Tibial artery (tissue), 4 donors: Measurements from ENCODE around the gene ZFAND5.

Experiments
- DNase-seq, 2 donors: peaks; one replicate each; pipeline ENCODE4 v3.0.0-alpha.2; 2019
- H3K27ac ChIP-seq, 2 donors: fragments of 200-600 bp; sonication (generic) in 1 of 2; 1 replicate in 1 of 2; 2 replicates in 1 of 2; pipeline ENCODE4 v1.5.1; 2018 to 2019; ENCODE audit warnings: mild to moderate bottlenecking in 1 of 2
- H3K27me3 ChIP-seq, 2 donors: fragments of 200-600 bp; sonication (generic) in 1 of 2; one replicate each; pipeline versions ENCODE4 v1.5.1 to v1.6.0; 2016 to 2019
- H3K36me3 ChIP-seq, 3 donors: fragments of 200-600 bp; sonication (generic) in 2 of 3; one replicate each; pipeline ENCODE4 v1.5.1; 2016 to 2019; ENCODE audit warnings: mild to moderate bottlenecking in 2 of 3
- H3K4me1 ChIP-seq, 4 donors: fragments of 200-600 bp; sonication (generic) in 2 of 4; 1 replicate in 3 of 4; 2 replicates in 1 of 4; pipeline ENCODE4 v1.5.1; 2016 to 2019
- H3K4me3 ChIP-seq, 2 donors: fragments of 200-600 bp; sonication (generic) in 1 of 2; 1 replicate in 1 of 2; 2 replicates in 1 of 2; pipeline ENCODE4 v1.5.1; 2018 to 2019; ENCODE audit warnings: mild to moderate bottlenecking in 2 of 2
- H3K9me3 ChIP-seq, 3 donors: fragments of 200-600 bp; sonication (generic) in 1 of 3; one replicate each; pipeline ENCODE4 v1.5.1; 2016 to 2019
- CTCF ChIP-seq, 2 experiments: fragments of 200-600 bp in 1 of 2; fragments of 450-650 bp in 1 of 2; IDR thresholded peaks; one replicate each; pipeline ENCODE4 v1.5.1; 2017 to 2019; ENCODE audit warnings: antibody characterized with exemption in 2 of 2, mild to moderate bottlenecking in 1 of 2, moderate library complexity in 1 of 2
- intact Hi-C: fragments of 100-400 bp; cut with DNase I; formaldehyde crosslinking; loops from one replicate; pipeline ENCODE4 v1.15.0; 2023; ENCODE audit warnings: low total_unique reads

ZFAND5 gene

GRCh38 chr9:72324974-72325373 lies 40.0 kb downstream of the ZFAND5 start:
- Histone ChIP-seq H3K4me3 (no peak overlapping the region), H3K9me3 (no peaks in the 10 kb centered on the region), H3K27ac (no peak overlapping the region), H3K27me3 (no peaks in the 10 kb centered on the region), H3K36me3 (no peaks in the 10 kb centered on the region), H3K4me1 (no peaks in the 10 kb centered on the region)
- no peak for TF ChIP-seq CTCF (IDR thresholded peaks at IDR 0.05)
- intact Hi-C loops = no loop called here
- no peak for DNase-seq

- TF ChIP-seq CTCF (IDR thresholded peaks at IDR 0.05) = no peak
- no peak overlapping the region for H3K27ac ChIP-seq
- H3K36me3 ChIP-seq = no peaks in the 10 kb centered on the region
These were observed 42.3 kb downstream of the ZFAND5 start for GRCh38 chr9:72322678-72323077.

GRCh38 chr9:72322259-72322658 lies 42.7 kb downstream of the ZFAND5 start:
- no peaks in the 10 kb centered on the region for H3K4me1 ChIP-seq
- DNase-seq = no peak
- H3K4me3 ChIP-seq = no peak overlapping the region

More at GRCh38 chr9:72322678-72323077, 42.3 kb downstream of the ZFAND5 start:
- DNase-seq = no peak
- H3K4me1 ChIP-seq = no peaks in the 10 kb centered on the region
- H3K4me3 ChIP-seq = no peak overlapping the region
- H3K27me3 ChIP-seq = no peaks in the 10 kb centered on the region
- intact Hi-C loops = no loop called here
- no peaks in the 10 kb centered on the region for H3K9me3 ChIP-seq

GRCh38 chr9:72315510-72316311 lies 49.3 kb downstream of the ZFAND5 start:
- Histone ChIP-seq H3K4me3 (peak overlapping the region; percentile 26 to 32), H3K27me3 (no peaks in the 10 kb centered on the region), H3K36me3 (no peaks in the 10 kb centered on the region), H3K9me3 (no peaks in the 10 kb centered on the region), H3K27ac (peak overlapping the region; percentile 71 to 73), H3K4me1 (peaks cover 0 to 27% (median 22%) of the 10 kb centered on the region in 4 donors)
- intact Hi-C loops = no loop called here
- TF ChIP-seq CTCF (IDR thresholded peaks at IDR 0.05) = no peak
- peak; percentile 55 to 71 for DNase-seq

More at GRCh38 chr9:72322259-72322658, 42.7 kb downstream of the ZFAND5 start:
- no peak overlapping the region for H3K27ac ChIP-seq
- intact Hi-C loops = no loop called here
- H3K36me3 ChIP-seq = no peaks in the 10 kb centered on the region
- no peaks in the 10 kb centered on the region for H3K9me3 ChIP-seq
- no peaks in the 10 kb centered on the region for H3K27me3 ChIP-seq
- no peak for TF ChIP-seq CTCF (IDR thresholded peaks at IDR 0.05)

GRCh38 chr9:72315089-72315509 lies 49.9 kb downstream of the ZFAND5 start:
- intact Hi-C loops = no loop called here
- Histone ChIP-seq H3K9me3 (no peaks in the 10 kb centered on the region), H3K27ac (peak overlapping the region; percentile 71 to 73), H3K36me3 (no peaks in the 10 kb centered on the region), H3K4me1 (peaks cover 0 to 27% (median 22%) of the 10 kb centered on the region in 4 donors), H3K27me3 (no peaks in the 10 kb centered on the region), H3K4me3 (peak overlapping the region; percentile 26 to 32)
- TF ChIP-seq CTCF (IDR thresholded peaks at IDR 0.05) = no peak
- DNase-seq = peak; percentile 75 to 84
